ENCODE measurements around the gene FAM114A1.

FAM114A1 gene

DNA sequence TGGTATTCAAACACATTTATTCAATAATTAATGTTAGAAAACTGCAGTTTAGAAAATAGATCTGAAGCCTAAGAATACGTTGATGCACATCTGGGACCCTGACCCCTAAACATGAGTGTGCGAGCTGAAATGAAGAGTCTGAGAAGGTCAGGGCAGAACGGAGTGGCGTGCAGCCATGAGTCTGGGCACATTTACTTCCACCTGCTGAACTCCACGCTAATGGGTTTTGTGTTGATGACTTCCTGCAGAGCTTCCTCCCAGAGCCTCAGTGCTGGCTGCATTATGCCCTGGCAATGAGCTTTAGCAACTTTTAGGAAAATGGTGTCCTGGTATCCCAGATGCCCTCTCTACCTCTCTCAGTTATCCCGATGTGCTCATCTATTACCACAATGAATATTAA lies 53.1 kb downstream of the FAM114A1 start:
- no peak overlapping the region for H3K4me3 ChIP-seq (ENCODE audit: low read depth, low read length)
- no peak for DNase-seq (ENCODE audit: low read depth, low spot score)
- CTCF ChIA-PET: interaction anchor here (1.0 to 1.2 kb wide), 2 partner anchors 161 to 215 kb away, joined by 3 to 4 read pairs; no protein-coding TSS in a partner anchor
- TF ChIP-seq, protein P1, sequence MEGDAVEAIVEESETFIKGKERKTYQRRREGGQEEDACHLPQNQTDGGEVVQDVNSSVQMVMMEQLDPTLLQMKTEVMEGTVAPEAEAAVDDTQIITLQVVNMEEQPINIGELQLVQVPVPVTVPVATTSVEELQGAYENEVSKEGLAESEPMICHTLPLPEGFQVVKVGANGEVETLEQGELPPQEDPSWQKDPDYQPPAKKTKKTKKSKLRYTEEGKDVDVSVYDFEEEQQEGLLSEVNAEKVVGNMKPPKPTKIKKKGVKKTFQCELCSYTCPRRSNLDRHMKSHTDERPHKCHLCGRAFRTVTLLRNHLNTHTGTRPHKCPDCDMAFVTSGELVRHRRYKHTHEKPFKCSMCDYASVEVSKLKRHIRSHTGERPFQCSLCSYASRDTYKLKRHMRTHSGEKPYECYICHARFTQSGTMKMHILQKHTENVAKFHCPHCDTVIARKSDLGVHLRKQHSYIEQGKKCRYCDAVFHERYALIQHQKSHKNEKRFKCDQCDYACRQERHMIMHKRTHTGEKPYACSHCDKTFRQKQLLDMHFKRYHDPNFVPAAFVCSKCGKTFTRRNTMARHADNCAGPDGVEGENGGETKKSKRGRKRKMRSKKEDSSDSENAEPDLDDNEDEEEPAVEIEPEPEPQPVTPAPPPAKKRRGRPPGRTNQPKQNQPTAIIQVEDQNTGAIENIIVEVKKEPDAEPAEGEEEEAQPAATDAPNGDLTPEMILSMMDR (IDR thresholded peaks at IDR 0.05; ENCODE audit: insufficient read depth, low read length, missing control alignments): no peak
- POLR2A ChIA-PET: no interaction called here

DNA sequence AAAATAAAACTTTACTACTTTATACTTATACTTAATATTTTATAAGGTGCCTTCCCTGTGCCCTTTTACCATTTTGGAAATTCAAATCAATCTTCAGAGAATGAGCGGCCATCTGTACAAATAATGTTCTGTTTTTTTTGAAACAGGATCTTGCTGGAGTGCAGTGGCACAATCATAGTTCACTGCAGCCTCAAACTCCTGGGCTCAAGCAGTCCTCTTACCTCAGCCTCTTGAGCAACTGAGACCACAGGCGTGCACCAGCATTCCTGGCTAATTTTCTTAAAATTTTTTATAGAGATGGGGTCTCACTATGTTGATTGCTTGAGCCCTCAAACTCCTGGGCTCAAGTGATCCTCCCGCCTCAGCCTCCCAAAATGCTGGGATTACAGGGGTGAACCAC lies 53.5 kb downstream of the FAM114A1 start:
- ChIA-PET POLR2A (no interaction called here), CTCF (interaction anchor here (1.2 kb wide), 1 partner anchor 162 kb away, joined by 3 read pairs; no protein-coding TSS in a partner anchor)
- DNase-seq (ENCODE audit: low read depth, low spot score): no peak
- no peak overlapping the region for H3K4me3 ChIP-seq (ENCODE audit: low read depth, low read length)
- TF ChIP-seq, protein P1 (IDR thresholded peaks at IDR 0.05; ENCODE audit: insufficient read depth, low read length, missing control alignments): no peak

DNA sequence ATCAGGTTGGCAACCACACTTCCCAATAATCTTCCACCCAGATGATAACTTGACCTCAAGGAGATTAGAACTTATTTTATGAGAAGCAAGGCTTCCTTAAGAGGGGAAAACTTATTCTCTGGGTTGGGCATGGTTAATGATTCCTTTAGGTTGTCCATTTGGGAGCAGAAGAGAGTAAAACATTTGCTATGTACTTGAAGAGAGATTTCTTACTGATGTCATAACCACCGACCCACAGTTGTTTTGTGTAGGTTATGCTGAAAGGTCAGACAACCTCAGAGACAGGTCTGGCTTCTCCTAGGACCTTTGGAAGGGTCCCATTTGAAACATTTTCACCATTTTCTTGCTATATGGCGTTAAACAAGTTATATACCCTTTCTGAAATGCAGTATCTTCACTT lies 56.1 kb downstream of the FAM114A1 start:
- ChIA-PET CTCF (interaction anchor here (1.2 to 2.4 kb wide), 2 partner anchors 10 to 212 kb away, joined by 5 to 8 read pairs; no protein-coding TSS in a partner anchor), POLR2A (no interaction called here)
- TF ChIP-seq, protein P1 (IDR thresholded peaks at IDR 0.05; ENCODE audit: insufficient read depth, low read length, missing control alignments): no peak
- H3K4me3 ChIP-seq (ENCODE audit: low read depth, low read length): no peak overlapping the region
- DNase-seq (ENCODE audit: low read depth, low spot score): no peak

DNA sequence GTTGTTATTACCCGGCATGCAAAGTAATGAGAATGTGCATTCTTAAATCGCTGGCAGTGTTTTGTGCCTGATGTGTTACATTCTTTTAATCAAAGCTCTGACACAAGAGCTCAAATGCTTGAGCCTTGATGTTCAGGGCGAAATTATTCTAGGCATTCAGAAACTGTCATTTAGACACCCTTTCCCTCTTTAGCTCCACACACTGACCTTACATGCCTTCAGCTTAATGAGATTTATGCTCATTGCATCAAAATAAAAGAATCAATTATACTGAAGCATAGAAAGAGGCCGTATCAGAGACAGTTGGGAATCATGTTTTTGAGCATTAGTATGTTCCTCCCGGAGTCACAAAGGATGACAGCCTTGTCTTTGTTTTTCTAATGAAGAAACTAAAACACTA lies 56.7 kb downstream of the FAM114A1 start:
- POLR2A ChIA-PET: no interaction called here
- TF ChIP-seq, protein P1 (IDR thresholded peaks at IDR 0.05; ENCODE audit: insufficient read depth, low read length, missing control alignments): no peak
- H3K4me3 ChIP-seq (ENCODE audit: low read depth, low read length): no peak overlapping the region
- DNase-seq (ENCODE audit: low read depth, low spot score): no peak
- CTCF ChIA-PET: interaction anchor here (1.2 to 2.4 kb wide), 3 partner anchors 9 to 211 kb away, joined by 4 to 8 read pairs (median 5); no protein-coding TSS in a partner anchor

- TF ChIP-seq, protein P1 (IDR thresholded peaks at IDR 0.05; ENCODE audit: insufficient read depth, low read length, missing control alignments): no peak
- ChIA-PET POLR2A (no interaction called here), CTCF (interaction anchor here (1.8 to 2.4 kb wide), 2 partner anchors 166 to 210 kb away, joined by 4 to 8 read pairs; no protein-coding TSS in a partner anchor)
These were observed 58.1 kb downstream of the FAM114A1 start for GRCh38 chr4:38925492-38926413.

DNA sequence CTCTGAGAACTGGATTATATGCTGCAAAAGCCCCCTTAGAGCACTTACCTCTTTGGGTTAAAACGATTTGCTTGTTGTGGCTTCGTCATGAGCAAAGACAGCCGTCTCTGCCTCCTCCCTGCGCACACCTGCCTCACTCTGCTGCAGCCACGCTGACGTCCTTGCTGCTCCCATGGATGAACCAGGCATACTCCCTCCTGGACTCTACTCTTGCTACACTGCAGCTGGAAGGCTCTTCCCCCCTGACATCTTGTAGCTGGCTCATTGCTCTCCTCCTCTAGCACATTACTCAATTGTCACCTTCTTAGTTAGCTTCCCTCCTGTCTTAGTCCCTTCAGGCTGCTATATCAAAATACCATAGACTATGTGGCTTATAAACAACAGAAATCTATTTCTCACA lies 59.3 kb downstream of the FAM114A1 start:
- no peak for DNase-seq (ENCODE audit: low read depth, low spot score)
- ChIA-PET POLR2A (no interaction called here), CTCF (interaction anchor here (0.8 to 1.2 kb wide), 2 partner anchors 24 to 208 kb away, joined by 3 read pairs; no protein-coding TSS in a partner anchor)
- TF ChIP-seq, protein P1 (IDR thresholded peaks at IDR 0.05; ENCODE audit: insufficient read depth, low read length, missing control alignments): no peak
- no peak overlapping the region for H3K4me3 ChIP-seq (ENCODE audit: low read depth, low read length)

More at GRCh38 chr4:38925492-38926413, 58.1 kb downstream of the FAM114A1 start:
- H3K4me3 ChIP-seq (ENCODE audit: low read depth, low read length): no peak overlapping the region
- DNase-seq (ENCODE audit: low read depth, low spot score): no peak
